Endothelial cell of umbilical vein (primary cell): Measurements from ENCODE around the gene C13orf46. TPM values are rescaled to one million over a fixed set of nuclear protein-coding genes. Genes with fewer than 3 reads are reported as not detected.

Experiments
- BruUV-seq: library from RNA; stranded (reverse); fragments of 400-500 nt; replicated peaks from 2 replicates; lab custom pipeline; 2021; lab: Mats Ljungman, UMichigan
- CTCF ChIA-PET: fragments of 300-600, 350-600 bp; sonication (Branson Sonifier 250); formaldehyde crosslinking; loops from one replicate; lab custom pipeline; 2021; ENCODE audit warnings: antibody characterized with exemption, inconsistent platforms; lab: Charles Lee
- POLR2A ChIA-PET: fragments of 300-600, 350-600 bp; sonication (Branson Sonifier 250); formaldehyde crosslinking; loops from one replicate; lab custom pipeline; 2021; ENCODE audit warnings: antibody characterized with exemption, inconsistent platforms; lab: Charles Lee
- DNase-seq: peaks from one replicate; pipeline ENCODE4 v3.0.0-alpha.2; 2011; ENCODE audit warnings: low read depth, low spot score
- FAIRE-seq: peaks from 2 replicates; lab custom pipeline; 2011; peaks lifted over from hg19 to GRCh38; lab: Jason Lieb, UNC
- H2AFZ ChIP-seq: 2 replicates; pipeline ENCODE4 v1.6.0; 2012; ENCODE audit warnings: low read depth, low read length, control low read depth, inconsistent platforms
- H3K27ac ChIP-seq: 2 replicates; pipeline ENCODE4 v1.5.1; 2011; ENCODE audit warnings: low read depth, mild to moderate bottlenecking, control low read depth, low read length, moderate library complexity; ENCODE audit not compliant: insufficient read depth
- H3K27me3 ChIP-seq, 2 experiments: 2 replicates each; pipeline versions ENCODE4 v1.6.0 to v1.6.1; 2011; ENCODE audit warnings: low read length in 2 of 2, mixed read lengths in 1 of 2; ENCODE audit not compliant: control insufficient read depth in 2 of 2, insufficient read depth in 2 of 2
- H3K36me3 ChIP-seq, 2 experiments: 2 replicates in 1 of 2; 3 replicates in 1 of 2; pipeline ENCODE4 v1.5.1; 2011; ENCODE audit warnings: low read length in 2 of 2, mild to moderate bottlenecking in 1 of 2, moderate library complexity in 1 of 2; ENCODE audit not compliant: control insufficient read depth in 2 of 2, insufficient read depth in 2 of 2; ENCODE audit errors: extremely low read depth in 1 of 2
- H3K4me1 ChIP-seq: 3 replicates; pipeline ENCODE4 v1.5.1; 2011; ENCODE audit warnings: mild to moderate bottlenecking, low read length; ENCODE audit not compliant: control insufficient read depth, insufficient read depth; ENCODE audit errors: extremely low read depth
- H3K4me2 ChIP-seq: 2 replicates; pipeline ENCODE4 v1.6.1; 2011; ENCODE audit warnings: low read length, control low read depth, mixed read lengths; ENCODE audit not compliant: insufficient read depth
- H3K4me3 ChIP-seq, 3 experiments: fragments of 200-600 bp in 1 of 3; sonication (generic), shearing (Covaris generic) in 1 of 3; replicated peaks in 1 of 3; 2 replicates each; pipeline ENCODE4 v1.5.1; 2011 to 2016; ENCODE audit warnings: control low read depth in 3 of 3, low read length in 3 of 3, mild to moderate bottlenecking in 2 of 3, inconsistent platforms in 1 of 3, low read depth in 1 of 3, moderate library complexity in 1 of 3; ENCODE audit not compliant: insufficient read depth in 1 of 3
- H3K79me2 ChIP-seq: 2 replicates; pipeline ENCODE4 v1.6.0; 2012; ENCODE audit warnings: low read length, inconsistent platforms; ENCODE audit not compliant: control insufficient read depth, insufficient read depth
- H3K9ac ChIP-seq: replicated peaks from 2 replicates; pipeline ENCODE3; 2011; ENCODE audit warnings: low read length, control low read depth; ENCODE audit not compliant: insufficient read depth; ENCODE audit errors: extremely low read depth
- H3K9me1 ChIP-seq: replicated peaks from 3 replicates; pipeline ENCODE4 v1.6.0; 2011; ENCODE audit warnings: mild to moderate bottlenecking, low read length; ENCODE audit not compliant: control insufficient read depth, insufficient read depth; ENCODE audit errors: extremely low read depth
- H3K9me3 ChIP-seq: replicated peaks from 2 replicates; pipeline ENCODE4 v1.5.1; 2012; ENCODE audit warnings: low read length, inconsistent platforms; ENCODE audit not compliant: control insufficient read depth, insufficient read depth
- H4K20me1 ChIP-seq: replicated peaks from 2 replicates; pipeline ENCODE3; 2011; ENCODE audit warnings: mild to moderate bottlenecking, low read length; ENCODE audit not compliant: control insufficient read depth, insufficient read depth; ENCODE audit errors: extremely low read depth
- CTCF ChIP-seq, 2 donors: IDR thresholded peaks; 1 replicate in 1 of 2; 2 replicates in 1 of 2; pipeline ENCODE4 v1.5.1; 2011; ENCODE audit warnings: low read length in 2 of 2, mild to moderate bottlenecking in 2 of 2, moderate library complexity in 2 of 2, control low read depth in 1 of 2, inconsistent platforms in 1 of 2, low read depth in 1 of 2; ENCODE audit not compliant: insufficient read depth in 1 of 2; ENCODE audit errors: extremely low read depth in 1 of 2
- EZH2 ChIP-seq: IDR thresholded peaks from 2 replicates; pipeline ENCODE4 v1.6.1; 2012; ENCODE audit warnings: borderline replicate concordance, low read depth, mild to moderate bottlenecking, moderate library complexity, low read length, inconsistent platforms; ENCODE audit not compliant: severe bottlenecking
- FOS ChIP-seq: IDR thresholded peaks from 2 replicates; pipeline ENCODE4 v1.6.1; 2011; ENCODE audit warnings: mild to moderate bottlenecking, low read length, moderate library complexity, borderline replicate concordance; ENCODE audit not compliant: insufficient read depth
- GATA2 ChIP-seq: IDR thresholded peaks from 2 replicates; pipeline ENCODE4 v1.7.0; 2011; ENCODE audit warnings: low read depth, mild to moderate bottlenecking, moderate library complexity, mixed read lengths, low read length; ENCODE audit not compliant: insufficient read length, insufficient read depth
- JUN ChIP-seq: IDR thresholded peaks from 2 replicates; pipeline ENCODE4 v1.6.1; 2011; ENCODE audit warnings: borderline replicate concordance, low read depth; ENCODE audit not compliant: insufficient read length, insufficient read depth
- MYC ChIP-seq: IDR thresholded peaks from one replicate; pipeline ENCODE4 v1.6.1; 2011; ENCODE audit warnings: mild to moderate bottlenecking, low read depth, low read length
- POLR2A ChIP-seq: IDR thresholded peaks from 2 replicates; pipeline ENCODE4 v1.6.1; 2012; ENCODE audit warnings: low read depth, mild to moderate bottlenecking, control low read depth, low read length
- POLR2AphosphoS5 ChIP-seq: IDR thresholded peaks from 2 replicates; pipeline ENCODE4 v1.6.1; 2012; ENCODE audit warnings: low read depth, mild to moderate bottlenecking, control low read depth, low read length, moderate library complexity; ENCODE audit not compliant: insufficient read depth
- dilution Hi-C: fragments of 300-500 bp; cut with MboI; formaldehyde crosslinking; loops from one replicate; pipeline ENCODE4 v1.15.0; 2019; ENCODE audit warnings: low sequenced_read_pairs; ENCODE audit not compliant: extremely low pct_ligation_motif_present
- intact Hi-C: fragments of 100-400 bp; cut with micrococcal nuclease; formaldehyde crosslinking; loops from one replicate; pipeline ENCODE4 v1.10.0; 2022
- polyA plus RNA-seq, 4 experiments: library from polyadenylated mRNA; depleted of rRNA in 3 of 4; stranded (reverse) in 3 of 4; unstranded in 1 of 4; fragments of >200 nt; gene quantifications; 2 replicates each; pipeline versions ENCODE4 v1.2.1 to v1.2.3, GENCODE V29; 2011 to 2012; ENCODE audit warnings: missing spikeins in 1 of 4
- total RNA-seq: library from RNA; stranded (reverse); gene quantifications from 2 replicates; pipeline ENCODE4 v1.2.3, GENCODE V29; 2021
- TF ChIP-seq, protein P1 (sequence below): IDR thresholded peaks from 2 replicates; pipeline ENCODE4 v1.6.1; 2011; ENCODE audit not compliant: insufficient read depth, insufficient read length

The C13orf46 gene
- total and polyA plus RNA-seq, 2 donors (not counting 3 experiments of a cell fraction or from before 2014, with no cell fraction given) = 1.3 to 1.7 TPM

- CTCF ChIA-PET = interaction anchor here (0.8 to 1.4 kb wide), 4 partner anchors 15 to 305 kb away, joined by 3 to 5 read pairs (median 4); no protein-coding TSS in a partner anchor
- dilution Hi-C loops = no loop called here
- no peak for FAIRE-seq
- no peak overlapping the region for H2AFZ ChIP-seq
- H3K79me2 ChIP-seq = no peaks in the 10 kb centered on the region
- H3K27me3 ChIP-seq = peaks cover 5 to 7% of the 10 kb centered on the region in 2 experiments
- no TSS peak for BruUV-seq
- intact Hi-C loops = no loop called here
- H3K36me3 ChIP-seq = no peaks in the 10 kb centered on the region
- no peak for DNase-seq
- no peak for TF ChIP-seq GATA2
- TF ChIP-seq POLR2A = no peak
- no peak for TF ChIP-seq CTCF (IDR thresholded peaks at IDR 0.05; ENCODE audit: extremely low read depth in 1 of 2, insufficient read depth in 1 of 2, low read depth in 1 of 2, low read length in 2 of 2)
- TF ChIP-seq POLR2AphosphoS5 = no peak
- no peak for TF ChIP-seq MYC
- no peak for TF ChIP-seq FOS
- no peak for TF ChIP-seq JUN
- TF ChIP-seq, protein P1, sequence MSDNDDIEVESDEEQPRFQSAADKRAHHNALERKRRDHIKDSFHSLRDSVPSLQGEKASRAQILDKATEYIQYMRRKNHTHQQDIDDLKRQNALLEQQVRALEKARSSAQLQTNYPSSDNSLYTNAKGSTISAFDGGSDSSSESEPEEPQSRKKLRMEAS = no peak
- no peak for TF ChIP-seq EZH2
- no peak overlapping the region for H3K9ac ChIP-seq
- POLR2A ChIA-PET = no interaction called here
- H4K20me1 ChIP-seq = no peaks in the 10 kb centered on the region
- H3K9me1 ChIP-seq = no peaks in the 10 kb centered on the region
- H3K4me2 ChIP-seq = no peak overlapping the region
- no peak overlapping the region for H3K27ac ChIP-seq
- H3K4me1 ChIP-seq = no peaks in the 10 kb centered on the region
- no peak overlapping the region for H3K4me3 ChIP-seq
- H3K9me3 ChIP-seq = no peaks in the 10 kb centered on the region
Measured at GRCh38 chr13:113923376-113924063, 50.4 kb downstream of the C13orf46 start.
